IPS-20b (cell line): ENCODE results near the gene PTPRCAP.
A peak's percentile ranks its signal among the peaks of the same experiment; 100 is the strongest.
"Not testable (repeated sequence)": the region's sequence is repeated elsewhere in the genome, so short reads cannot be mapped to it uniquely, and the experiment has no call there.

Source experiments
- H3K27ac ChIP-seq: one replicate; pipeline ENCODE4 v1.5.1; 2013; ENCODE audit warnings: low read length
- H3K27me3 ChIP-seq: 2 replicates; pipeline ENCODE4 v1.6.1; 2013; ENCODE audit warnings: mild to moderate bottlenecking, low read length, inconsistent platforms; ENCODE audit not compliant: insufficient read depth
- H3K36me3 ChIP-seq: 2 replicates; pipeline ENCODE4 v1.6.1; 2013; ENCODE audit warnings: low read depth, mild to moderate bottlenecking, inconsistent platforms, low read length, moderate library complexity; ENCODE audit not compliant: insufficient read depth
- H3K4me1 ChIP-seq: 2 replicates; pipeline ENCODE4 v1.6.1; 2013; ENCODE audit warnings: mild to moderate bottlenecking, control low read depth, inconsistent platforms, low read length, moderate library complexity; ENCODE audit not compliant: insufficient read depth
- H3K4me3 ChIP-seq: 2 replicates; pipeline ENCODE4 v1.5.1; 2013; ENCODE audit warnings: mild to moderate bottlenecking, low read length, inconsistent platforms
- H3K9ac ChIP-seq: 2 replicates; pipeline ENCODE4 v1.6.1; 2013; ENCODE audit warnings: low read depth, mild to moderate bottlenecking, inconsistent platforms, low read length, moderate library complexity
- H3K9me3 ChIP-seq: 2 replicates; pipeline ENCODE4 v1.6.1; 2013; ENCODE audit warnings: mild to moderate bottlenecking, low read depth, low read length, inconsistent platforms; ENCODE audit not compliant: insufficient read depth

Gene PTPRCAP

GRCh38 chr11:67437082-67437808 is at the start of gene PTPRCAP:
TSS of gene PTPRCAP (minus strand) at chr11:67437682. CDS start at chr11:67437619, 63 bp downstream.
- H3K4me1 ChIP-seq: peaks cover 4% of the 10 kb centered on the region
- H3K9ac ChIP-seq: peak within 1 kb of the TSS; percentile 71; the same call in 1 of the 2 replicates
- H3K9me3 ChIP-seq: no peaks in the 10 kb centered on the region
- peak within 1 kb of the TSS; percentile 88 for H3K27ac ChIP-seq
- peaks cover 39% of the 10 kb centered on the region for H3K36me3 ChIP-seq
- H3K4me3 ChIP-seq: no peak within 1 kb of the TSS
- H3K27me3 ChIP-seq: no peaks in the 10 kb centered on the region

GRCh38 chr11:67486481-67487195 is 49.2 kb upstream of the PTPRCAP start:
- H3K36me3 ChIP-seq: peaks cover 3% of the 10 kb centered on the region; the same call in 1 of the 2 replicates
- H3K27me3 ChIP-seq: peaks cover 10% of the 10 kb centered on the region
- no peaks in the 10 kb centered on the region for H3K4me1 ChIP-seq

GRCh38 chr11:67485873-67486361 is 48.4 kb upstream of the PTPRCAP start:
- H3K27ac ChIP-seq, H3K4me1 ChIP-seq, H3K9me3 ChIP-seq, H3K9ac ChIP-seq, H3K4me3 ChIP-seq, H3K36me3 ChIP-seq: not testable (repeated sequence)
- peaks cover 10% of the 10 kb centered on the region for H3K27me3 ChIP-seq

More at GRCh38 chr11:67486481-67487195, 49.2 kb upstream of the PTPRCAP start:
- Histone ChIP-seq H3K9me3 (no peaks in the 10 kb centered on the region), H3K9ac (no peak overlapping the region), H3K4me3 (no peak overlapping the region), H3K27ac (no peak overlapping the region)

- Histone ChIP-seq H3K4me1 (no peaks in the 10 kb centered on the region), H3K9me3 (no peaks in the 10 kb centered on the region), H3K9ac (no peak overlapping the region), H3K27ac (no peak overlapping the region), H3K27me3 (peaks cover 10% of the 10 kb centered on the region), H3K36me3 (no peaks in the 10 kb centered on the region), H3K4me3 (no peak overlapping the region)
These were observed 47.4 kb upstream of the PTPRCAP start for GRCh38 chr11:67484847-67485311.

- H3K27ac ChIP-seq: no peak overlapping the region
- no peak overlapping the region; the same call in 1 of the 2 replicates for H3K9ac ChIP-seq
- H3K36me3 ChIP-seq: no peaks in the 10 kb centered on the region
- peak overlapping the region; percentile 69; the same call in 1 of the 2 replicates for H3K4me3 ChIP-seq
- H3K27me3 ChIP-seq: peaks cover 10% of the 10 kb centered on the region
- H3K4me1 ChIP-seq: no peaks in the 10 kb centered on the region
- no peaks in the 10 kb centered on the region for H3K9me3 ChIP-seq
These were observed 46.6 kb upstream of the PTPRCAP start for GRCh38 chr11:67483831-67484665.

- peak within 1 kb of the TSS; percentile 50; the same call in 1 of the 2 replicates for H3K9ac ChIP-seq
- no peaks in the 10 kb centered on the region for H3K36me3 ChIP-seq
- H3K27me3 ChIP-seq: peaks cover 10% of the 10 kb centered on the region
- H3K4me3 ChIP-seq: peak within 1 kb of the TSS; percentile 69
- no peak within 1 kb of the TSS for H3K27ac ChIP-seq
- no peaks in the 10 kb centered on the region for H3K9me3 ChIP-seq
- H3K4me1 ChIP-seq: no peaks in the 10 kb centered on the region
These were observed 45.6 kb upstream of the PTPRCAP start, which contains the start of gene AIP for GRCh38 chr11:67482827-67483798. TSS of gene AIP (plus strand) at chr11:67483026. CDS start at chr11:67483159, 133 bp downstream.

- H3K27me3 ChIP-seq: peaks cover 10% of the 10 kb centered on the region
- no peaks in the 10 kb centered on the region for H3K36me3 ChIP-seq
- no peak overlapping the region for H3K27ac ChIP-seq
- no peaks in the 10 kb centered on the region for H3K4me1 ChIP-seq
- peak overlapping the region; percentile 69 for H3K4me3 ChIP-seq
- H3K9me3 ChIP-seq: no peaks in the 10 kb centered on the region
- no peak overlapping the region for H3K9ac ChIP-seq
These were observed 44.9 kb upstream of the PTPRCAP start for GRCh38 chr11:67482275-67482826.

- H3K4me1 ChIP-seq, H3K9ac ChIP-seq, H3K4me3 ChIP-seq, H3K27me3 ChIP-seq, H3K9me3 ChIP-seq, H3K36me3 ChIP-seq, H3K27ac ChIP-seq: not testable (repeated sequence)
These were observed 40.0 kb upstream of the PTPRCAP start for GRCh38 chr11:67477344-67478050.

- H3K36me3 ChIP-seq, H3K9me3 ChIP-seq, H3K4me3 ChIP-seq, H3K9ac ChIP-seq, H3K4me1 ChIP-seq, H3K27ac ChIP-seq, H3K27me3 ChIP-seq: not testable (repeated sequence)
These were observed 39.2 kb upstream of the PTPRCAP start for GRCh38 chr11:67476692-67477091.

GRCh38 chr11:67472882-67473281 is 35.4 kb upstream of the PTPRCAP start:
- Histone ChIP-seq H3K27me3 (no peaks in the 10 kb centered on the region; the same call in 1 of the 2 replicates), H3K9ac (no peak overlapping the region), H3K9me3 (no peaks in the 10 kb centered on the region), H3K4me1 (peaks cover 5% of the 10 kb centered on the region; the same call in 1 of the 2 replicates), H3K36me3 (no peaks in the 10 kb centered on the region), H3K27ac (no peak overlapping the region), H3K4me3 (no peak overlapping the region)
